CD14-positive monocyte (primary cell): ENCODE data around the gene CSRP1. TPM values are rescaled to one million over a fixed set of nuclear protein-coding genes. Genes with fewer than 3 reads are reported as not detected.
A peak's percentile ranks its signal among the peaks of the same experiment; 100 is the strongest.

ENCODE experiments used
- DNase-seq, 3 donors: peaks; one replicate each; pipeline ENCODE4 v3.0.0-alpha.2; 2011 to 2022
- H2AFZ ChIP-seq: 2 replicates; pipeline ENCODE4 v1.6.0; 2012; ENCODE audit warnings: mild to moderate bottlenecking, low read depth, low read length, inconsistent platforms; ENCODE audit not compliant: insufficient read depth, poor library complexity, severe bottlenecking
- H3K27ac ChIP-seq, 2 donors: 1 replicate in 1 of 2; 2 replicates in 1 of 2; pipeline ENCODE4 v1.5.1; 2012 to 2013; ENCODE audit warnings: low read length in 2 of 2, control low read depth in 1 of 2, inconsistent platforms in 1 of 2, low read depth in 1 of 2, mild to moderate bottlenecking in 1 of 2
- H3K27me3 ChIP-seq, 2 donors: one replicate each; pipeline versions ENCODE4 v1.6.0 to v1.6.1; 2011 to 2013; ENCODE audit warnings: low read length in 2 of 2; ENCODE audit not compliant: control insufficient read depth in 2 of 2, insufficient read depth in 2 of 2
- H3K36me3 ChIP-seq, 2 donors: replicated peaks in 1 of 2; 1 replicate in 1 of 2; 2 replicates in 1 of 2; pipeline versions ENCODE4 v1.5.1 to v1.6.1; 2012 to 2013; ENCODE audit warnings: low read length in 2 of 2, control low read depth in 1 of 2, inconsistent platforms in 1 of 2, mild to moderate bottlenecking in 1 of 2; ENCODE audit not compliant: insufficient read depth in 2 of 2, control insufficient read depth in 1 of 2
- H3K4me1 ChIP-seq, 2 donors: 1 replicate in 1 of 2; 2 replicates in 1 of 2; pipeline versions ENCODE4 v1.5.1 to v1.6.1; 2012 to 2013; ENCODE audit warnings: low read length in 2 of 2, control low read depth in 1 of 2, inconsistent platforms in 1 of 2, mild to moderate bottlenecking in 1 of 2, moderate library complexity in 1 of 2; ENCODE audit not compliant: insufficient read depth in 2 of 2, control insufficient read depth in 1 of 2
- H3K4me2 ChIP-seq: replicated peaks from 2 replicates; pipeline ENCODE3; 2012; ENCODE audit warnings: low read length, moderate library complexity, mild to moderate bottlenecking; ENCODE audit not compliant: poor library complexity, severe bottlenecking; ENCODE audit errors: extremely low read depth
- H3K4me3 ChIP-seq, 3 experiments: fragments of 200-600 bp in 1 of 3; sonication (generic) in 1 of 3; replicated peaks in 1 of 3; 1 replicate in 2 of 3; 2 replicates in 1 of 3; pipeline ENCODE4 v1.5.1; 2011 to 2013; ENCODE audit warnings: low read length in 3 of 3, mild to moderate bottlenecking in 3 of 3, control low read depth in 2 of 3, low read depth in 2 of 3, inconsistent platforms in 1 of 3, moderate library complexity in 1 of 3
- H3K79me2 ChIP-seq: 2 replicates; pipeline ENCODE4 v1.6.0; 2012; ENCODE audit warnings: mild to moderate bottlenecking, control low read depth, inconsistent platforms, low read length, moderate library complexity; ENCODE audit not compliant: insufficient read depth
- H3K9ac ChIP-seq: 2 replicates; pipeline ENCODE4 v1.6.0; 2017; ENCODE audit warnings: low read length, mild to moderate bottlenecking; ENCODE audit not compliant: insufficient read depth, poor library complexity, severe bottlenecking
- H3K9me3 ChIP-seq, 2 donors: replicated peaks in 1 of 2; 1 replicate in 1 of 2; 2 replicates in 1 of 2; pipeline versions ENCODE4 v1.5.1 to v1.6.1; 2012 to 2013; ENCODE audit warnings: low read length in 2 of 2, control low read depth in 1 of 2; ENCODE audit not compliant: control insufficient read depth in 1 of 2, insufficient read depth in 1 of 2
- H4K20me1 ChIP-seq: 2 replicates; pipeline ENCODE4 v1.6.0; 2012; ENCODE audit warnings: mild to moderate bottlenecking, low read length, control low read depth, moderate library complexity; ENCODE audit not compliant: insufficient read depth
- H3K27ac Mint-ChIP-seq, 7 donors: one replicate each; pipeline ENCODE4 v1.8.0; 2020; ENCODE audit warnings: mild to moderate bottlenecking in 7 of 7, mixed read lengths in 7 of 7, moderate library complexity in 6 of 7, inconsistent platforms in 2 of 7
- H3K27me3 Mint-ChIP-seq, 3 donors: one replicate each; pipeline ENCODE4 v1.8.0; 2021 to 2022; ENCODE audit warnings: low read depth in 3 of 3, mild to moderate bottlenecking in 3 of 3, mixed read lengths in 3 of 3, moderate library complexity in 3 of 3, inconsistent platforms in 1 of 3
- H3K36me3 Mint-ChIP-seq, 2 donors: one replicate each; pipeline ENCODE4 v1.8.0; 2020; ENCODE audit warnings: mixed read lengths in 2 of 2, inconsistent platforms in 1 of 2, mild to moderate bottlenecking in 1 of 2
- H3K4me1 Mint-ChIP-seq: one replicate; pipeline ENCODE4 v1.8.0; 2020; ENCODE audit warnings: mild to moderate bottlenecking, mixed read lengths
- H3K4me3 Mint-ChIP-seq, 2 donors: one replicate each; pipeline ENCODE4 v1.8.0; 2020; ENCODE audit warnings: mild to moderate bottlenecking in 2 of 2, mixed read lengths in 2 of 2, moderate library complexity in 1 of 2
- H3K9me3 Mint-ChIP-seq, 7 donors: one replicate each; pipeline ENCODE4 v1.8.0; 2020 to 2022; ENCODE audit warnings: mixed read lengths in 7 of 7, mild to moderate bottlenecking in 6 of 7, moderate library complexity in 6 of 7, inconsistent platforms in 2 of 7
- CTCF ChIP-seq: fragments of 200-600 bp; IDR thresholded peaks from one replicate; pipeline ENCODE4 v1.8.0; 2022; ENCODE audit warnings: antibody characterized with exemption, mild to moderate bottlenecking
- WGBS: methylation state at CpG from one replicate; pipeline ENCODE4 v1.1.5; 2013; ENCODE audit warnings: missing lambda C conversion rate; ENCODE audit not compliant: insufficient coverage; 5-methylcytosine and 5-hydroxymethylcytosine counted together
- intact Hi-C, 2 donors: fragments of 100-400 bp; cut with micrococcal nuclease; formaldehyde crosslinking; loops; one replicate each; pipeline versions ENCODE4 v1.15.0 to v1.15.1; 2023
- polyA plus RNA-seq, 3 donors: library from polyadenylated mRNA; depleted of rRNA in 1 of 3; unstranded in 2 of 3; stranded (reverse) in 1 of 3; fragments of 300-500 nt in 2 of 3; fragments of >200 nt in 1 of 3; fragmentation: Illumina TruSeq in 2 of 3; gene quantifications; 1 replicate in 2 of 3; 2 replicates in 1 of 3; pipeline ENCODE4 v1.2.3, GENCODE V29; 2012 to 2021

The CSRP1 gene
- polyA plus RNA-seq, 3 donors: 87.4 to 111 (median 98.8) TPM

GRCh38 chr1:201499795-201500669 lies 6.9 kb downstream of the CSRP1 start:
- 98% methylated on average over 5 of the region's 8 CpGs for WGBS
- Histone ChIP-seq H3K27me3 (no peaks in the 10 kb centered on the region), H2AFZ (no peak overlapping the region), H3K27ac (no peak overlapping the region), H3K4me1 (peaks cover 6 to 7% of the 10 kb centered on the region in 2 donors), H3K4me3 (no peak overlapping the region), H3K9ac (no peak overlapping the region), H3K4me2 (no peak overlapping the region), H3K79me2 (peaks cover 78% of the 10 kb centered on the region), H3K36me3 (peaks cover 18 to 70% of the 10 kb centered on the region in 2 donors), H3K9me3 (no peaks in the 10 kb centered on the region), H4K20me1 (peaks cover 85% of the 10 kb centered on the region)
- no peak for DNase-seq
- Mint-ChIP-seq H3K9me3 (no peaks in the 10 kb centered on the region), H3K27ac (peak overlapping the region in 3 of 7 donors; percentile 32 to 64 (median 53)), H3K36me3 (peaks cover 38 to 62% of the 10 kb centered on the region in 2 donors), H3K4me3 (no peak overlapping the region), H3K27me3 (peaks cover 0 to 2% (median 2%) of the 10 kb centered on the region in 3 donors), H3K4me1 (peaks cover 21% of the 10 kb centered on the region)
- intact Hi-C loops: loop anchor here in 1 of 2 donors (10.0 kb wide), 1 partner anchor 65 kb away; no protein-coding TSS in a partner anchor
- no peak for TF ChIP-seq CTCF

GRCh38 chr1:201499191-201499590 lies 7.7 kb downstream of the CSRP1 start:
- no peak for DNase-seq
- H3K27ac ChIP-seq: no peak overlapping the region
- Mint-ChIP-seq H3K36me3 (peaks cover 46 to 70% of the 10 kb centered on the region in 2 donors), H3K27me3 (peaks cover 0 to 3% (median 2%) of the 10 kb centered on the region in 3 donors), H3K4me3 (no peak overlapping the region), H3K27ac (peak overlapping the region in 1 of 7 donors; percentile 26), H3K9me3 (peaks cover 0 to 3% (median 0%) of the 10 kb centered on the region in 7 donors), H3K4me1 (peaks cover 20% of the 10 kb centered on the region)
- H4K20me1 ChIP-seq: peaks cover 85% of the 10 kb centered on the region
- H3K4me3 ChIP-seq: no peak overlapping the region
- H3K27me3 ChIP-seq: no peaks in the 10 kb centered on the region
- H2AFZ ChIP-seq: no peak overlapping the region
- peaks cover 5 to 6% of the 10 kb centered on the region in 2 donors for H3K4me1 ChIP-seq
- intact Hi-C loops: loop anchor here in 1 of 2 donors (10.0 kb wide), 1 partner anchor 64 kb away; no protein-coding TSS in a partner anchor
- 94% methylated on average over 3 of the region's 3 CpGs for WGBS
- peaks cover 71% of the 10 kb centered on the region for H3K79me2 ChIP-seq
- no peak overlapping the region for H3K9ac ChIP-seq
- peaks cover 23 to 78% of the 10 kb centered on the region in 2 donors for H3K36me3 ChIP-seq
- TF ChIP-seq CTCF: no peak
- no peak overlapping the region for H3K4me2 ChIP-seq
- H3K9me3 ChIP-seq: no peaks in the 10 kb centered on the region
